Umbilical cord (tissue), 2 donors: Measurements from ENCODE around the gene PRKCE. TPM values are rescaled to one million over a fixed set of nuclear protein-coding genes. Genes with fewer than 3 reads are reported as not detected.

Source experiments
- DNase-seq: peaks from one replicate; pipeline ENCODE4 v3.0.0-alpha.2; 2015; ENCODE audit warnings: low spot score
- total RNA-seq: library from RNA; depleted of rRNA; stranded (reverse); fragments of >200 nt; gene quantifications from one replicate; pipeline ENCODE4 v1.2.3, GENCODE V29; 2014; ENCODE audit warnings: low replicate concordance; ENCODE audit not compliant: insufficient read depth

PRKCE gene
- total RNA-seq, 1 donor from 2014 or later, result 8.2 TPM

GRCh38 chr2:45806563-45807358 is 155.3 kb downstream of the PRKCE start:
- DNase-seq, result no peak

DNA sequence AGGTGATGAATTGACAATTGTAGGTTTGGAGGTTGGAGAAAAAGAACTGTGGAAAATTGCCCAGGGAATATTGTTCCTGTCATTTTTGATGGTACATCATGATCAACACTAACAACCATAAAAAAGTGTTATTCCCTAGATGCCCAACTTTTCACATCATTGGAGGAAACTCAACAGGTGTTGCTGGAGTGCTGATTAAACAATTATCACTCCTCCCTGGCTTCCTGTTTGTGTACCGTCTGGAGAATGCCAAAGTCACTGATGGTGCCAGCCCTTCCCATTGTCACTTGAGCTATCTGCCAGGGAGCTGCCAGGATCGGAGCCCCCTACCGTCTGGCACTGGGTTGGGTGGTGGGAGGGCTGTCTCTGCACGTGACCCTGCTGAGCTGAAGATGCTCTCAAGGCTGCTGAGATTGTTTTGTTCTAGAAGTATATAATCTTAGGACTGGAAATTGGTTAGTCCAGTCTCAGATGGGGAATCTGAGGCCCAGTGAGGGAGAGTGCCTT is 156.9 kb downstream of the PRKCE start:
- DNase-seq, result no peak

GRCh38 chr2:45809205-45809604 is 157.7 kb downstream of the PRKCE start:
- no peak for DNase-seq

- DNase-seq, result peak; percentile 29
Observed at GRCh38 chr2:45812011-45812500, 160.6 kb downstream of the PRKCE start.

- DNase-seq, result peak; percentile 85
Observed at GRCh38 chr2:45813003-45813941, 161.8 kb downstream of the PRKCE start.

- peak; percentile 50 for DNase-seq
Observed at GRCh38 chr2:45814488-45814887, 163.0 kb downstream of the PRKCE start.

DNA sequence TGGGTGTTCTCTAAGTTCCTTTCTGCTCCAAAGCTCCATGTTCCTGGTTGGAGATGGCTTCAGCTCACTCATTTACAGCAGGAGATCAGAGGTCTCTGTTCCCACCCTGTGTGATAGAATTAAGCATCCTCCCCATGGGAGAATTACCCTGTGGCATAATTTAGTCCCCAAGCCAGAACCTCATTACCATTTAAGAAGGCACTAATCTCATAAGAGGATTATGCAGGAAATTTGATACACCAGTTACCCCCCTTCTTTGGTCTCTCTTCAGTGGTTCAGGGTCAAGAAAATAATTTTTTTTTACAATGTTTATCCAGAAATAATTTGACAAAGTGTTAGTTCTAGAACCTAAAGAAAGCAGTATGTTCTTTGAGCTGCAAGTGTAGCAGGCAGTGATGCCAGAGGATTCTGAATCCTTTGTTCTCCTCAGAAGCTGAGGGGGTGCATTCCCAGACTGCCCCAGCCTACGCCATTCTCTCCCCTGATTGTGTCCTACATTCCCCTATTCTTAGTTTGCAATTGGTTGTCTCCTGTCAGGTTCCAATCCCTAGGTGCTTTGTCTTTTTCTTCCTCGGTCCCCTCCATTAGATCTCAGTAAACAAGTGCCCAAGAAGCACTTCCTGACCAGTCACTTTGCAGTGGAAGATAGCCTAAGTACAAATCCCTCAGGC is 163.6 kb downstream of the PRKCE start:
- DNase-seq, result no peak

DNA sequence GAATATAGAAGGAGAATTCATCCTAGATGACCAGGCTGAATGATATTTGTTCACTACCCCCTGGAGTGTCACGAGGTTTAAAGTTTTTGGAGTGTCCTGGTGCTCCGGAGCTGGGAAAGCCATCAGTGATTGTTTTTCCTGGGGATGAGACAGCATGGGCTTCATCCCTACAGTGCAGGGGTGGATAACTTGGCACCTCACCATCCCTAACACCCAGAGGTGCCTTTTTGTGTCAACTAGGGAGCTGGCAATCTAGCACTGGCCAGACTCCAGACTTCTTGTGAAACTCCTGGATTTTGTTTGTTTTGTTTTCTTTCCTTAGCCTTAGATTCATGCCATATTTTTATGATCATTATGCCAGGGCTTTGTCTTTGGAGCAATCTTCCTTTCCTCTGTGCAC is 164.8 kb downstream of the PRKCE start:
- DNase-seq, result no peak

DNA sequence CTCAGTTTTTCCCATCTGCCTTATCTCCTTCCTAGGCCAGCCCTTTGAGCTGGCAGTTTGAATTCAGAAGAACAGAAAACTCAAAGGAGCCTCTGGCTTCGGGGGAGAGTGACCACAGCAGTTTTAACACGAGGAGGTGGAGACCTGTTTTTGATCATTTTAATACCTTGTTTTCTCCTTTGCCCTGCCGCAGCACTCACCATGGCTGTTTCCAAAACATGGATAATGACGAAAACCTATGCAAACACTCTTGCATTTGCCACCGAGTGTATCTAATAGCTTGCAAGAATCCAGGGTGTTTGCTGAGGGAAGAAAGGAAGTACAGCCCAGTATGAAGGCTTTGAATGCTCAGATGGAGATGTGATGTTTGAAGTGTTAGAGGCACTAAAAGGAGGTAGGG is 167.1 kb downstream of the PRKCE start:
- peak; percentile 17 for DNase-seq

- DNase-seq, result no peak
Observed at GRCh38 chr2:45820048-45820447, 168.6 kb downstream of the PRKCE start.

DNA sequence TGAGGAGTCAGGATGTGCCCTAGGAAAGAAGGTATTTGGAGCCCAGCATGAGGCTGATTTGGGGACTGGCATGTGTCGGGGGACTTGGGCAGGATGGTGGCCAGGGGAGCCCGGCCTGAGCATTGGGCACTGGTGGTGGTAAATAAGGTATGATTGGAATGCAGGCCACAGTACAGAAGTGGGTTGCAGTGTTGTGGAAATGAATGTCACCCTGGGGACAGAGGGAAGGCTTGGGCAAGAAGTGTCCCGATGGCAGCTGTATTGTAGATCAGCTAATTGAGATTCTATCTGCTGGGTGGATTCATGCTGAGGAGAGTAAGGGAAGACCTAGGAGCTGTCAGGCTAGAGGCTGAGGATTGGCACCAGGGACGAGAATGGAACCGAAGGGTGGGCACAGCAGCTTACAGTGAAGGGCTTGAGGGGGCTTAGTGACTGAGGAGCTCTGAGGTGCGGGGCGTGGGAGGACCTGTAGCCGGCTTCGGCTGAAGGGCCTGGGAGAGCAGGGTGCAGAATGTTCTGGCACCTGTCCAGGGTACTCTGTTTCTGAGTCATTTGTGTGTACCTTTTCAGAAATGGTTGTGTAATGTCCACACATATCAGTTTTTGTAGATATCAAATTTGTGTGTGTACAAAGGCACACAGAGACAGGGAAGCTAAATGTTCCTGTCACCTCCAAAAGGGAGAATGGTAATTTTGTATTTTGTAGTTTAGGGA is 170.2 kb downstream of the PRKCE start:
- no peak for DNase-seq

GRCh38 chr2:45822272-45822630 is 170.8 kb downstream of the PRKCE start:
- DNase-seq, result no peak

GRCh38 chr2:45823723-45824206 is 172.3 kb downstream of the PRKCE start:
- DNase-seq, result no peak

- DNase-seq, result no peak
Observed at GRCh38 chr2:45825001-45825651, 173.7 kb downstream of the PRKCE start.

GRCh38 chr2:45826460-45826859 is 175.0 kb downstream of the PRKCE start:
- DNase-seq, result no peak

- DNase-seq, result peak; percentile 57
Observed at GRCh38 chr2:45826884-45827635, 175.6 kb downstream of the PRKCE start.

- no peak for DNase-seq
Observed at GRCh38 chr2:45830322-45830721, 178.8 kb downstream of the PRKCE start.

DNA sequence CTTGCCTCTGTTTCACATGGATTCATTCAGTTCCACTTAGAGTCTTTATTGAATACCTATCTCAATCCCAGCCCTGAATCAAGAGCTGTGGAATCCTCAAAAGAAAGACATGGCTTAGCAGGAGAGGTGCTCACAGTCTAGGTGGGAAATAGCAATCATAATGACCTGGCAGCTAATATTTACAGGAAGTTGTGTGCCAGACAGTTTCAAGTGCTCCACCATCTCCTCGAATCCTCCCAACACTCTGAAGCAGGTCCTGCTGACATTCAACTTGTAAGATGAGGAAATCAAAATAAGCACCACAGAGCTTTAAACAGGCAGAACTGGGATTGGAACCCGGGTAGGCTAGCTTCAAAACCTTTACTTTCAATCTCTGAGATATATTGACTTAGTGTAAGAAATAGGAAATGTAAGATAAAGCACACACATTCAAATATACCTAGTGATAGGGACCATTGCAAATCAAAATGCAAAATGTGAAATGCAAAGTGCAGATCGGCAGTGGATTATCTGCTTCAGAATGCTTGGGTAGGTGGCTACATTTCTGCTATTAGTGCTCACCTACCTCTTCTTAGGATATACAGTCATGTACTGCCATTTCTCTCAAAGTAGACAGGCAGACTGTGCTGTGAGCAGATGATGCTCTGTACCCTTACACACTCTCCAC is 182.0 kb downstream of the PRKCE start:
- DNase-seq, result no peak

DNA sequence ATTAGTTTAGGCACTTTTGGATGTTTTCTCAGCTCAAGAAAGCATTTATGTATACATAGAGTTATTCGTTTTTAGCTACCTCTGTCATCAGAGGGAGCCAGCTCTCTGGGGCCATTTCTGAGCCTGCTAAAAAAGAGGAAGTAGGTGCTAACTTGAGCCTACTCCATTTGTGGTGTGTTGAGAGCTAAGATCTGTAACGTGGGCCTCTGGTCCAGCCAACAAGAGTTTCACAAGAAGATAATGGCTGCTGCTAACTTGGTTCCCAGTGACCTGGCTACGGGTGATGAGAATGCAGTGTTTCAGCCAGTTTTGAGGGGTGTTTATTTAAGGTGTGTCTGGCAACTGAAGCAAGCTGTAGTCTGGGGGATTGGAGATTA is 182.5 kb downstream of the PRKCE start:
- no peak for DNase-seq
